KOPT-K1 (cell line): ENCODE measurements around the gene AP4E1.
"Not testable (repeated sequence)": the region's sequence is repeated elsewhere in the genome, so short reads cannot be mapped to it uniquely, and the experiment has no call there.

Experiments
- H3K27ac ChIP-seq: fragments of 200-600 bp; sonication (generic); 2 replicates; pipeline ENCODE4 v1.5.1; 2016; ENCODE audit warnings: antibody characterized with exemption, mild to moderate bottlenecking, low read depth, low read length; ENCODE audit not compliant: poor library complexity, severe bottlenecking
- H3K36me3 ChIP-seq: fragments of 200-600 bp; sonication (generic); 2 replicates; pipeline ENCODE4 v1.5.1; 2017; ENCODE audit warnings: antibody characterized with exemption, mild to moderate bottlenecking, low read length, moderate library complexity; ENCODE audit not compliant: insufficient read depth
- H3K9me3 ChIP-seq: fragments of 200-600 bp; sonication (generic); 2 replicates; pipeline ENCODE4 v1.5.1; 2017; ENCODE audit warnings: antibody characterized with exemption, low read length, mild to moderate bottlenecking; ENCODE audit not compliant: insufficient read depth, poor library complexity, severe bottlenecking

AP4E1 gene

GRCh38 chr15:50909010-50909317 lies 481 bp downstream of the AP4E1 start:
- Histone ChIP-seq H3K9me3 (no peaks in the 10 kb centered on the region), H3K27ac (peak overlapping the region; percentile 83), H3K36me3 (peaks cover 22% of the 10 kb centered on the region)

- not testable (repeated sequence) for H3K27ac ChIP-seq
These were observed 1.9 kb downstream of the AP4E1 start for GRCh38 chr15:50910426-50910795.

GRCh38 chr15:50911001-50911400 lies 2.5 kb downstream of the AP4E1 start:
- Histone ChIP-seq H3K27ac (no peak overlapping the region), H3K9me3 (no peaks in the 10 kb centered on the region), H3K36me3 (peaks cover 40% of the 10 kb centered on the region)

More at GRCh38 chr15:50910426-50910795, 1.9 kb downstream of the AP4E1 start:
- H3K36me3 ChIP-seq: peaks cover 36% of the 10 kb centered on the region
- not testable (repeated sequence) for H3K9me3 ChIP-seq

GRCh38 chr15:50911621-50912020 lies 3.1 kb downstream of the AP4E1 start:
- Histone ChIP-seq H3K9me3 (no peaks in the 10 kb centered on the region), H3K36me3 (peaks cover 46% of the 10 kb centered on the region), H3K27ac (no peak overlapping the region)

GRCh38 chr15:50916400-50916799 lies 7.9 kb downstream of the AP4E1 start:
- no peaks in the 10 kb centered on the region for H3K9me3 ChIP-seq
- no peak overlapping the region for H3K27ac ChIP-seq
- H3K36me3 ChIP-seq: peaks cover 70% of the 10 kb centered on the region

- H3K36me3 ChIP-seq: peaks cover 70% of the 10 kb centered on the region
- not testable (repeated sequence) for H3K27ac ChIP-seq, H3K9me3 ChIP-seq
These were observed 10.9 kb downstream of the AP4E1 start for GRCh38 chr15:50919359-50919758.

- no peak overlapping the region for H3K27ac ChIP-seq
- no peaks in the 10 kb centered on the region for H3K9me3 ChIP-seq
- H3K36me3 ChIP-seq: peaks cover 86% of the 10 kb centered on the region
These were observed 16.8 kb downstream of the AP4E1 start for GRCh38 chr15:50925281-50925680.

GRCh38 chr15:50929062-50929461 lies 20.6 kb downstream of the AP4E1 start:
- Histone ChIP-seq H3K27ac (no peak overlapping the region), H3K36me3 (peaks cover 83% of the 10 kb centered on the region), H3K9me3 (no peaks in the 10 kb centered on the region)

GRCh38 chr15:50930792-50931191 lies 22.3 kb downstream of the AP4E1 start:
- H3K36me3 ChIP-seq: peaks cover 68% of the 10 kb centered on the region

GRCh38 chr15:50933341-50933740 lies 24.9 kb downstream of the AP4E1 start:
- Histone ChIP-seq H3K36me3 (peaks cover 57% of the 10 kb centered on the region), H3K9me3 (no peaks in the 10 kb centered on the region), H3K27ac (no peak overlapping the region)

More at GRCh38 chr15:50930792-50931191, 22.3 kb downstream of the AP4E1 start:
- no peaks in the 10 kb centered on the region for H3K9me3 ChIP-seq
- no peak overlapping the region for H3K27ac ChIP-seq

GRCh38 chr15:50938525-50938924 lies 30.0 kb downstream of the AP4E1 start:
- Histone ChIP-seq H3K9me3 (no peaks in the 10 kb centered on the region), H3K27ac (no peak overlapping the region), H3K36me3 (peaks cover 31% of the 10 kb centered on the region)

- Histone ChIP-seq H3K36me3 (peaks cover 41% of the 10 kb centered on the region), H3K27ac (no peak overlapping the region)
These were observed 31.4 kb downstream of the AP4E1 start for GRCh38 chr15:50939911-50940310.

GRCh38 chr15:50940506-50940905 lies 32.0 kb downstream of the AP4E1 start:
- Histone ChIP-seq H3K36me3 (peaks cover 47% of the 10 kb centered on the region), H3K27ac (no peak overlapping the region), H3K9me3 (no peaks in the 10 kb centered on the region)

More at GRCh38 chr15:50939911-50940310, 31.4 kb downstream of the AP4E1 start:
- H3K9me3 ChIP-seq: no peaks in the 10 kb centered on the region

GRCh38 chr15:50943638-50944037 lies 35.2 kb downstream of the AP4E1 start:
- H3K9me3 ChIP-seq: no peaks in the 10 kb centered on the region
- H3K36me3 ChIP-seq: peaks cover 36% of the 10 kb centered on the region

GRCh38 chr15:50944672-50945071 lies 36.2 kb downstream of the AP4E1 start:
- Histone ChIP-seq H3K9me3 (no peaks in the 10 kb centered on the region), H3K36me3 (peaks cover 34% of the 10 kb centered on the region), H3K27ac (no peak overlapping the region)

More at GRCh38 chr15:50943638-50944037, 35.2 kb downstream of the AP4E1 start:
- H3K27ac ChIP-seq: no peak overlapping the region

GRCh38 chr15:50945725-50946124 lies 37.2 kb downstream of the AP4E1 start:
- Histone ChIP-seq H3K27ac (no peak overlapping the region), H3K9me3 (no peaks in the 10 kb centered on the region), H3K36me3 (peaks cover 38% of the 10 kb centered on the region)

- H3K9me3 ChIP-seq, H3K27ac ChIP-seq: not testable (repeated sequence)
- peaks cover 46% of the 10 kb centered on the region for H3K36me3 ChIP-seq
These were observed 42.3 kb downstream of the AP4E1 start for GRCh38 chr15:50950745-50951144.
